IMR-90 (cell line): ENCODE measurements around the gene C13orf46. TPM values are rescaled to one million over a fixed set of nuclear protein-coding genes. Genes with fewer than 3 reads are reported as not detected.
A peak's percentile ranks its signal among the peaks of the same experiment; 100 is the strongest.

Experiments
- ATAC-seq: fragments of 200-7000 bp; cut with Tn5 transposase; 2 replicates; pipeline ENCODE4 v1.9.1; 2020; ENCODE audit warnings: low read depth, mild to moderate bottlenecking, moderate library complexity
- BruUV-seq: library from RNA; stranded (reverse); fragments of 400-500 nt; replicated peaks from 2 replicates; lab custom pipeline; 2021; lab: Mats Ljungman, UMichigan
- CTCF ChIA-PET: fragments of 300-600 bp; formaldehyde crosslinking; extraction: SDS; loops from one replicate; lab custom pipeline; 2021; ENCODE audit warnings: antibody characterized with exemption; lab: Yijun Ruan, JAX
- POLR2A ChIA-PET: fragments of 300-600 bp; sonication (Branson Sonifier 250); formaldehyde crosslinking; loops from one replicate; lab custom pipeline; 2022; ENCODE audit warnings: antibody characterized with exemption; ENCODE audit not compliant: unreplicated experiment; lab: Charles Lee
- DNase-seq: peaks from one replicate; pipeline ENCODE4 v3.0.0; 2013
- H2AFZ ChIP-seq: replicated peaks from 2 replicates; pipeline ENCODE3; 2013; ENCODE audit warnings: low read length, mild to moderate bottlenecking; ENCODE audit not compliant: poor library complexity
- H2AK5ac ChIP-seq: 2 replicates; pipeline ENCODE4 v1.6.1; 2013; ENCODE audit warnings: low read depth, low read length, inconsistent platforms
- H2AK9ac ChIP-seq: replicated peaks from 2 replicates; pipeline ENCODE3; 2013; ENCODE audit warnings: mild to moderate bottlenecking, low read depth, low read length, moderate library complexity; ENCODE audit not compliant: poor library complexity
- H2BK120ac ChIP-seq: 2 replicates; pipeline ENCODE4 v1.6.1; 2013; ENCODE audit warnings: low read depth, low read length, inconsistent platforms
- H2BK15ac ChIP-seq: 3 replicates; pipeline ENCODE4 v1.6.1; 2013; ENCODE audit warnings: low read depth, low read length, inconsistent platforms
- H2BK20ac ChIP-seq: 2 replicates; pipeline ENCODE4 v1.6.1; 2013; ENCODE audit warnings: low read depth, mild to moderate bottlenecking, inconsistent platforms, low read length, moderate library complexity
- H2BK5ac ChIP-seq: 2 replicates; pipeline ENCODE4 v1.6.1; 2013; ENCODE audit warnings: mild to moderate bottlenecking, low read depth, low read length, inconsistent platforms; ENCODE audit not compliant: poor library complexity, severe bottlenecking
- H3K14ac ChIP-seq: replicated peaks from 2 replicates; pipeline ENCODE4 v1.6.1; 2013; ENCODE audit warnings: low read depth, low read length, inconsistent platforms
- H3K18ac ChIP-seq: 2 replicates; pipeline ENCODE4 v1.6.1; 2013; ENCODE audit warnings: low read depth, low read length, control low read depth
- H3K23ac ChIP-seq: 2 replicates; pipeline ENCODE4 v1.6.1; 2013; ENCODE audit warnings: low read depth, low read length, inconsistent platforms
- H3K27ac ChIP-seq: 2 replicates; pipeline ENCODE4 v1.5.1; 2013; ENCODE audit warnings: mild to moderate bottlenecking, control low read depth, low read length; ENCODE audit not compliant: insufficient read depth
- H3K27me3 ChIP-seq: 2 replicates; pipeline ENCODE4 v1.6.1; 2013; ENCODE audit warnings: low read length; ENCODE audit not compliant: control insufficient read depth, insufficient read depth
- H3K36me3 ChIP-seq: 2 replicates; pipeline ENCODE4 v1.6.1; 2013; ENCODE audit warnings: low read length, mixed read lengths; ENCODE audit not compliant: control insufficient read depth, insufficient read depth
- H3K4ac ChIP-seq: 2 replicates; pipeline ENCODE4 v1.6.1; 2013; ENCODE audit warnings: low read depth, low read length, inconsistent platforms
- H3K4me1 ChIP-seq: 2 replicates; pipeline ENCODE4 v1.6.1; 2013; ENCODE audit warnings: low read length, mixed read lengths; ENCODE audit not compliant: control insufficient read depth, insufficient read depth
- H3K4me2 ChIP-seq: 2 replicates; pipeline ENCODE4 v1.6.1; 2013; ENCODE audit warnings: low read depth, mild to moderate bottlenecking, control low read depth, low read length, moderate library complexity
- H3K4me3 ChIP-seq: 2 replicates; pipeline ENCODE4 v1.5.1; 2013; ENCODE audit warnings: low read depth, mild to moderate bottlenecking, control low read depth, low read length, moderate library complexity; ENCODE audit not compliant: insufficient read depth
- H3K56ac ChIP-seq: 2 replicates; pipeline ENCODE4 v1.6.1; 2013; ENCODE audit warnings: low read length, inconsistent platforms; ENCODE audit not compliant: insufficient read depth; ENCODE audit errors: extremely low read depth
- H3K79me1 ChIP-seq, 2 experiments: 2 replicates each; pipeline ENCODE4 v1.6.1; 2013; ENCODE audit warnings: low read length in 2 of 2, inconsistent platforms in 1 of 2, low read depth in 1 of 2
- H3K9ac ChIP-seq: 2 replicates; pipeline ENCODE4 v1.6.1; 2013; ENCODE audit warnings: low read depth, low read length, control low read depth
- H3K9me1 ChIP-seq: 2 replicates; pipeline ENCODE4 v1.6.1; 2013; ENCODE audit warnings: low read length, inconsistent platforms; ENCODE audit not compliant: insufficient read depth
- H3K9me3 ChIP-seq: 2 replicates; pipeline ENCODE4 v1.6.1; 2013; ENCODE audit warnings: low read length; ENCODE audit not compliant: control insufficient read depth, insufficient read depth
- H4K20me1 ChIP-seq: 2 replicates; pipeline ENCODE4 v1.6.1; 2013; ENCODE audit warnings: low read length, inconsistent platforms; ENCODE audit not compliant: insufficient read depth
- H4K5ac ChIP-seq: 2 replicates; pipeline ENCODE4 v1.6.1; 2013; ENCODE audit warnings: mild to moderate bottlenecking, low read depth, low read length, control low read depth
- H4K8ac ChIP-seq, 2 experiments: 2 replicates each; pipeline ENCODE4 v1.6.1; 2013; ENCODE audit warnings: low read depth in 2 of 2, low read length in 2 of 2, control low read depth in 1 of 2, inconsistent platforms in 1 of 2
- H4K91ac ChIP-seq: 2 replicates; pipeline ENCODE4 v1.6.1; 2013; ENCODE audit warnings: low read depth, low read length, inconsistent platforms; ENCODE audit not compliant: insufficient read depth
- BHLHE40 ChIP-seq: fragments of 150-350 bp; IDR thresholded peaks from 2 replicates; pipeline ENCODE4 v1.6.1; 2016; ENCODE audit warnings: mild to moderate bottlenecking, low read depth, low read length
- CEBPB ChIP-seq: IDR thresholded peaks from 2 replicates; pipeline ENCODE4 v1.6.1; 2012; ENCODE audit warnings: low read depth, low read length, improper control_type of control experiment
- CHD1 ChIP-seq: IDR thresholded peaks from 2 replicates; pipeline ENCODE4 v1.6.1; 2012; ENCODE audit warnings: low read depth, low read length, improper control_type of control experiment
- FOS ChIP-seq: fragments of 150-350 bp; IDR thresholded peaks from 2 replicates; pipeline ENCODE4 v1.6.1; 2016; ENCODE audit warnings: low read depth, low read length
- MAFK ChIP-seq: IDR thresholded peaks from 2 replicates; pipeline ENCODE4 v1.6.1; 2012; ENCODE audit warnings: low read depth, low read length, improper control_type of control experiment
- MAZ ChIP-seq: IDR thresholded peaks from 2 replicates; pipeline ENCODE4 v1.6.1; 2012; ENCODE audit warnings: low read depth, mild to moderate bottlenecking, low read length, improper control_type of control experiment, moderate library complexity, borderline replicate concordance
- MXI1 ChIP-seq: IDR thresholded peaks from 2 replicates; pipeline ENCODE4 v1.6.1; 2012; ENCODE audit warnings: low read depth, mild to moderate bottlenecking, low read length, moderate library complexity, borderline replicate concordance
- NFE2L2 ChIP-seq: fragments of 150-350 bp; IDR thresholded peaks from 2 replicates; pipeline ENCODE4 v1.6.1; 2016; ENCODE audit warnings: low read depth, mild to moderate bottlenecking, low read length
- RAD21 ChIP-seq: IDR thresholded peaks from 2 replicates; pipeline ENCODE4 v1.6.1; 2012; ENCODE audit warnings: low read length, improper control_type of control experiment
- RCOR1 ChIP-seq: IDR thresholded peaks from 2 replicates; pipeline ENCODE4 v1.6.1; 2012; ENCODE audit warnings: mild to moderate bottlenecking, low read length, improper control_type of control experiment; ENCODE audit not compliant: insufficient replicate concordance
- SMC3 ChIP-seq: fragments of 150-350 bp; IDR thresholded peaks from 2 replicates; pipeline ENCODE4 v1.6.1; 2016; ENCODE audit warnings: low read depth, mild to moderate bottlenecking, antibody characterized with exemption, low read length, moderate library complexity
- USF2 ChIP-seq: fragments of 150-350 bp; IDR thresholded peaks from 2 replicates; pipeline ENCODE4 v1.6.1; 2017; ENCODE audit warnings: mild to moderate bottlenecking, antibody characterized with exemption, low read length, low read depth
- WGBS, 2 experiments: methylation state at CpG; one replicate each; pipeline versions ENCODE4 v1.1.5 to v1.1.7; 2013; ENCODE audit warnings: missing lambda C conversion rate in 2 of 2; ENCODE audit not compliant: insufficient read length in 1 of 2; ENCODE audit errors: extremely low coverage in 2 of 2; 5-methylcytosine and 5-hydroxymethylcytosine counted together
- dilution Hi-C: fragments of 300-500 bp; cut with HindIII; formaldehyde crosslinking; loops from one replicate; pipeline ENCODE4 v1.14.3; 2018; ENCODE audit warnings: low sequenced_read_pairs; ENCODE audit not compliant: unreplicated experiment
- in situ Hi-C: fragments of 300-500 bp; cut with MboI; formaldehyde crosslinking; loops from 3 replicates; pipeline ENCODE4 v1.14.3; 2019; ENCODE audit warnings: low sequenced_read_pairs, inconsistent platforms, mixed read lengths
- intact Hi-C: fragments of 100-400 bp; cut with micrococcal nuclease; formaldehyde crosslinking; loops from 2 replicates; pipeline ENCODE4 v1.10.0; 2022
- polyA plus RNA-seq, 3 experiments: library from polyadenylated mRNA; depleted of rRNA; stranded (reverse); fragments of >200 nt; gene quantifications; 2 replicates each; pipeline ENCODE4 v1.2.3, GENCODE V29; 2012; ENCODE audit warnings: low replicate concordance in 1 of 3
- total RNA-seq: library from RNA; depleted of rRNA; stranded (reverse); fragments of >200 nt; gene quantifications from 2 replicates; pipeline ENCODE4 v1.2.3, GENCODE V29; 2012
- TF ChIP-seq, protein P1 (sequence below): conservative IDR thresholded peaks from 2 replicates; pipeline ENCODE4 v1.5.1; 2012; ENCODE audit warnings: mild to moderate bottlenecking, low read depth, low read length, improper control_type of control experiment
- TF ChIP-seq, protein P2 (sequence below): fragments of 150-350 bp; IDR thresholded peaks from 2 replicates; pipeline ENCODE4 v1.6.1; 2016; ENCODE audit warnings: low read depth, mild to moderate bottlenecking, low read length, moderate library complexity, borderline replicate concordance

The C13orf46 gene
- total and polyA plus RNA-seq, 2 of the 4 experiments (the other 2 are of a cell fraction): under 0.01 to 2.1 TPM

DNA sequence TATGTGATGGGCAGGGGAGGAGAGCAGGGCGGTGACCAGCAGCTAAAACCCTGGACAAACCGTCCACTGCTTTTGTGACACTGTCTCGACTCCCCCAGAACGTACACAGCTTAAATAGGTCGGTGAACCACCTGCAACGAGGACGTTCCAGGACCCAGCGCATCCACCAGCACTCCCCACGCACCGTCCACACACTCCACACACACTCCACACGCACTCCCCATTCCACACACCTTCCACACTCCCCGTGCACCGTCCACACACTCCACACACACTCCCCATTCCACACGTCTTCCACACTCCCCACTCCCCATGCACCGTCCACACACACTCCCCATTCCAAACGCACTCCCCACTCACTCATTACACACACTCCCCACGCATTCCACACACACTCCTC, 38.3 kb upstream of the C13orf46 start:
- no peaks in the 10 kb centered on the region for H3K9me3 ChIP-seq
- no peak overlapping the region for H4K91ac ChIP-seq
- H3K9me1 ChIP-seq: peaks cover 5% of the 10 kb centered on the region
- in situ Hi-C loops (no loop called here), intact Hi-C loops (no loop called here), dilution Hi-C loops (no loop called here)
- TF ChIP-seq RCOR1: no peak
- TF ChIP-seq NFE2L2: no peak
- TF ChIP-seq BHLHE40: no peak
- TF ChIP-seq CEBPB: no peak
- TF ChIP-seq MXI1: no peak
- TF ChIP-seq, protein P1, sequence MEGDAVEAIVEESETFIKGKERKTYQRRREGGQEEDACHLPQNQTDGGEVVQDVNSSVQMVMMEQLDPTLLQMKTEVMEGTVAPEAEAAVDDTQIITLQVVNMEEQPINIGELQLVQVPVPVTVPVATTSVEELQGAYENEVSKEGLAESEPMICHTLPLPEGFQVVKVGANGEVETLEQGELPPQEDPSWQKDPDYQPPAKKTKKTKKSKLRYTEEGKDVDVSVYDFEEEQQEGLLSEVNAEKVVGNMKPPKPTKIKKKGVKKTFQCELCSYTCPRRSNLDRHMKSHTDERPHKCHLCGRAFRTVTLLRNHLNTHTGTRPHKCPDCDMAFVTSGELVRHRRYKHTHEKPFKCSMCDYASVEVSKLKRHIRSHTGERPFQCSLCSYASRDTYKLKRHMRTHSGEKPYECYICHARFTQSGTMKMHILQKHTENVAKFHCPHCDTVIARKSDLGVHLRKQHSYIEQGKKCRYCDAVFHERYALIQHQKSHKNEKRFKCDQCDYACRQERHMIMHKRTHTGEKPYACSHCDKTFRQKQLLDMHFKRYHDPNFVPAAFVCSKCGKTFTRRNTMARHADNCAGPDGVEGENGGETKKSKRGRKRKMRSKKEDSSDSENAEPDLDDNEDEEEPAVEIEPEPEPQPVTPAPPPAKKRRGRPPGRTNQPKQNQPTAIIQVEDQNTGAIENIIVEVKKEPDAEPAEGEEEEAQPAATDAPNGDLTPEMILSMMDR: no peak
- no peak for TF ChIP-seq MAZ
- no peak for TF ChIP-seq MAFK
- no peak for TF ChIP-seq USF2
- TF ChIP-seq RAD21: no peak
- TF ChIP-seq, protein P2, sequence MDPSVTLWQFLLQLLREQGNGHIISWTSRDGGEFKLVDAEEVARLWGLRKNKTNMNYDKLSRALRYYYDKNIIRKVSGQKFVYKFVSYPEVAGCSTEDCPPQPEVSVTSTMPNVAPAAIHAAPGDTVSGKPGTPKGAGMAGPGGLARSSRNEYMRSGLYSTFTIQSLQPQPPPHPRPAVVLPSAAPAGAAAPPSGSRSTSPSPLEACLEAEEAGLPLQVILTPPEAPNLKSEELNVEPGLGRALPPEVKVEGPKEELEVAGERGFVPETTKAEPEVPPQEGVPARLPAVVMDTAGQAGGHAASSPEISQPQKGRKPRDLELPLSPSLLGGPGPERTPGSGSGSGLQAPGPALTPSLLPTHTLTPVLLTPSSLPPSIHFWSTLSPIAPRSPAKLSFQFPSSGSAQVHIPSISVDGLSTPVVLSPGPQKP: no peak
- no peak for TF ChIP-seq FOS
- no peak for TF ChIP-seq CHD1
- TF ChIP-seq SMC3: no peak
- H3K4me1 ChIP-seq: no peaks in the 10 kb centered on the region
- H2AFZ ChIP-seq: peak overlapping the region; percentile 8
- peak overlapping the region; percentile 53 for H2BK5ac ChIP-seq
- peaks cover 72% of the 10 kb centered on the region for H3K36me3 ChIP-seq
- H3K56ac ChIP-seq: no peak overlapping the region
- H2AK9ac ChIP-seq: peak overlapping the region; percentile 28
- DNase-seq (no peak), ATAC-seq (peak; percentile 22; the same call in 1 of the 2 replicates)
- no peak overlapping the region for H3K23ac ChIP-seq
- peak overlapping the region; percentile 50; the same call in 1 of the 2 replicates for H2AK5ac ChIP-seq
- H3K27ac ChIP-seq: no peak overlapping the region
- no TSS peak for BruUV-seq
- no peak overlapping the region for H3K4me3 ChIP-seq
- 93 to 100% methylated on average over 7 to 14 of the region's 17 CpGs for WGBS, 2 experiments
- H3K9ac ChIP-seq: no peak overlapping the region
- no peak overlapping the region for H4K5ac ChIP-seq
- no peak overlapping the region for H2BK120ac ChIP-seq
- no peak overlapping the region for H3K4ac ChIP-seq
- no peak overlapping the region for H2BK15ac ChIP-seq
- H4K20me1 ChIP-seq: peaks cover 12% of the 10 kb centered on the region
- H4K8ac ChIP-seq: peak overlapping the region in 1 of 2 experiments; percentile 16; a peak in 1 of 4 replicates
- no peak overlapping the region for H3K14ac ChIP-seq
- ChIA-PET POLR2A (no interaction called here), CTCF (no interaction called here)
- no peak overlapping the region for H3K4me2 ChIP-seq
- H3K18ac ChIP-seq: no peak overlapping the region
- no peaks in the 10 kb centered on the region for H3K27me3 ChIP-seq
- H3K79me1 ChIP-seq: peaks cover 22 to 57% of the 10 kb centered on the region in 2 experiments
- no peak overlapping the region for H2BK20ac ChIP-seq
